Gastrocnemius medialis (tissue), 4 donors: ENCODE results near the gene DUSP1. TPM values are rescaled to one million over a fixed set of nuclear protein-coding genes. Genes with fewer than 3 reads are reported as not detected.
"Not testable (repeated sequence)": the region's sequence is repeated elsewhere in the genome, so short reads cannot be mapped to it uniquely, and the experiment has no call there.

Experiments used
- ATAC-seq, 2 donors: fragments of 150-250 bp; one replicate each; pipeline ENCODE4 v1.9.1; 2016
- DNase-seq, 2 donors: peaks; one replicate each; pipeline ENCODE4 v3.0.0-alpha.2; 2019
- H3K27ac ChIP-seq, 4 donors: fragments of 200-600 bp; sonication (generic); 1 replicate in 1 of 4; 2 replicates in 3 of 4; pipeline ENCODE4 v1.5.1; 2016 to 2018; ENCODE audit warnings: mild to moderate bottlenecking in 2 of 4, moderate library complexity in 1 of 4
- H3K27me3 ChIP-seq, 3 donors: fragments of 200-600 bp; sonication (generic) in 2 of 3; 1 replicate in 1 of 3; 2 replicates in 2 of 3; pipeline versions ENCODE4 v1.5.1 to v1.6.0; 2016 to 2019; ENCODE audit warnings: mild to moderate bottlenecking in 1 of 3, moderate library complexity in 1 of 3
- H3K36me3 ChIP-seq, 2 donors: fragments of 200-600 bp; sonication (generic) in 1 of 2; one replicate each; pipeline ENCODE4 v1.5.1; 2017 to 2018
- H3K4me1 ChIP-seq, 2 donors: fragments of 200-600 bp; sonication (generic) in 1 of 2; one replicate each; pipeline ENCODE4 v1.5.1; 2016 to 2017; ENCODE audit warnings: mild to moderate bottlenecking in 2 of 2
- H3K4me3 ChIP-seq, 4 donors: fragments of 200-600 bp; sonication (generic) in 3 of 4; 1 replicate in 1 of 4; 2 replicates in 3 of 4; pipeline ENCODE4 v1.5.1; 2016 to 2019; ENCODE audit warnings: mild to moderate bottlenecking in 2 of 4
- H3K9me3 ChIP-seq, 3 donors: fragments of 200-600 bp; sonication (generic) in 2 of 3; 1 replicate in 1 of 3; 2 replicates in 2 of 3; pipeline ENCODE4 v1.5.1; 2016 to 2019
- CTCF ChIP-seq, 5 experiments: fragments of 450-650 bp in 3 of 5; fragments of 200-600 bp in 2 of 5; sonication (generic) in 2 of 5; IDR thresholded peaks in 4 of 5; conservative IDR thresholded peaks in 1 of 5; 1 replicate in 4 of 5; 2 replicates in 1 of 5; pipeline ENCODE4 v1.5.1; 2016 to 2019; ENCODE audit warnings: antibody characterized with exemption in 5 of 5, mild to moderate bottlenecking in 3 of 5, moderate library complexity in 3 of 5
- POLR2A ChIP-seq, 2 donors: fragments of 450-650 bp; IDR thresholded peaks; one replicate each; pipeline ENCODE4 v1.6.1; 2017; ENCODE audit warnings: antibody characterized with exemption in 2 of 2, mild to moderate bottlenecking in 2 of 2, moderate library complexity in 2 of 2
- in situ Hi-C, 4 donors: fragments of 200-750 bp; cut with MboI; loops; one replicate each; pipeline versions ENCODE4 v1.15.0 to v1.8.0; 2017; ENCODE audit warnings: low sequenced_read_pairs in 4 of 4
- intact Hi-C: fragments of 100-400 bp; cut with DNase I; formaldehyde crosslinking; loops from one replicate; pipeline ENCODE4 v1.15.1; 2023; ENCODE audit warnings: low total_unique reads
- total RNA-seq, 4 donors: library from RNA; depleted of rRNA; stranded (reverse); fragments of >200 nt; gene quantifications; one replicate each; pipeline versions ENCODE4 v1.1.0 to v1.2.3, GENCODE V29; 2016

The DUSP1 gene
- total RNA-seq, 4 donors from 2014 or later = 345 to 1,004 (median 793) TPM

- Histone ChIP-seq H3K4me3 (no peak overlapping the region), H3K27me3 (no peaks in the 10 kb centered on the region), H3K9me3 (no peaks in the 10 kb centered on the region), H3K27ac (peak overlapping the region; percentile 88 to 92 (median 90)), H3K36me3 (no peaks in the 10 kb centered on the region), H3K4me1 (peaks cover 65 to 69% of the 10 kb centered on the region in 2 donors)
- intact Hi-C loops = no loop called here
- ATAC-seq (no peak), DNase-seq (no peak)
- in situ Hi-C loops = loop anchor here in 1 of 4 donors (10.0 kb wide), 1 partner anchor 74 kb away; no protein-coding TSS in a partner anchor
- TF ChIP-seq POLR2A (IDR thresholded peaks at IDR 0.05) = no peak
- no peak for TF ChIP-seq CTCF (IDR thresholded peaks at IDR 0.05 in 4 of 5, conservative IDR thresholded peaks at IDR 0.05 in 1 of 5)
Observed at GRCh38 chr5:172790496-172790889, 19.5 kb upstream of the DUSP1 start.

DNA sequence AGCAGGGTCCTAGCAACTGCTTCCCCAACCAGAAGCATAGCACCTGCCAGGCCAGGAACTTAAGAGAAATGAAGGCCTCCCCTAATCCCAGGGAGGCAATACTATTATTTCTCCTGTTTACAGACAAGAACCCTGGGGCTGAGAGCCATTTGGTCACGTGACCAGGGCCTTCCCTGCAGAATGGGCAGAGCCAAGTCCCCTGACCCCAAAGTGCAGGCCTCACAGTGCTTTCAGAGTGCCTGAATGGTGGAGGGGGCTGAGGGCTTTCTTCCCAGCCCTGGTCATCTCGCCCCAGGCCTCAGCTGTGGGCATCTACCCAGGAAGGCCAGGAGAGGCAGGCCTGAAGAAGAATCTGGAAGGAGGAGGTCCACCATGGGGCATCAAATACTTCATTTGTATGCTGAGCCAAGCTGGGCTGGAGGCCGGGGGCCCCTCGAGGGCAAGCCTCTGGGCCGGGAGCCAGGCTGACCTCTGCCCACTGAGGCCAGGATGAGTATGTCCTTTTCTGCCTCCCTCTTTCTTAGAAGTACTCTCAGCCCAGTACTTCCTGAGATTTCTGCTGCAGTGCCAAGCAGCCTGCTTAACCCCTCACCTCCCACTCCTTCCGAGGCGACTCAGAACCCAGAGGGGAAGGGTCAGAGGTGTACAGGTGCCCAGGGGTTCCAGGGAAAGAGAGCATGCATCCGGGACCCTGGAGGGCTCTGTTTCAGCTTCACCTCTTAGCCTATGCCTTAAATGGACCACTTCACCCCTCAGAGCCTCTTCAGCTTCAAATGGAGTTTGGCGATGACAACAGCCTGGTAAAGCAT is 18.9 kb upstream of the DUSP1 start:
- no peaks in the 10 kb centered on the region for H3K9me3 ChIP-seq
- intact Hi-C loops (no loop called here), in situ Hi-C loops (loop anchor here in 1 of 4 donors (10.0 kb wide), 1 partner anchor 75 kb away; no protein-coding TSS in a partner anchor)
- DNase-seq (no peak), ATAC-seq (no peak)
- H3K4me3 ChIP-seq = no peak overlapping the region
- H3K36me3 ChIP-seq = no peaks in the 10 kb centered on the region
- peaks cover 61 to 64% of the 10 kb centered on the region in 2 donors for H3K4me1 ChIP-seq
- no peak for TF ChIP-seq CTCF (IDR thresholded peaks at IDR 0.05 in 4 of 5, conservative IDR thresholded peaks at IDR 0.05 in 1 of 5)
- no peak for TF ChIP-seq POLR2A (IDR thresholded peaks at IDR 0.05)
- H3K27me3 ChIP-seq = no peaks in the 10 kb centered on the region
- peak overlapping the region; percentile 88 to 92 (median 90) for H3K27ac ChIP-seq

DNA sequence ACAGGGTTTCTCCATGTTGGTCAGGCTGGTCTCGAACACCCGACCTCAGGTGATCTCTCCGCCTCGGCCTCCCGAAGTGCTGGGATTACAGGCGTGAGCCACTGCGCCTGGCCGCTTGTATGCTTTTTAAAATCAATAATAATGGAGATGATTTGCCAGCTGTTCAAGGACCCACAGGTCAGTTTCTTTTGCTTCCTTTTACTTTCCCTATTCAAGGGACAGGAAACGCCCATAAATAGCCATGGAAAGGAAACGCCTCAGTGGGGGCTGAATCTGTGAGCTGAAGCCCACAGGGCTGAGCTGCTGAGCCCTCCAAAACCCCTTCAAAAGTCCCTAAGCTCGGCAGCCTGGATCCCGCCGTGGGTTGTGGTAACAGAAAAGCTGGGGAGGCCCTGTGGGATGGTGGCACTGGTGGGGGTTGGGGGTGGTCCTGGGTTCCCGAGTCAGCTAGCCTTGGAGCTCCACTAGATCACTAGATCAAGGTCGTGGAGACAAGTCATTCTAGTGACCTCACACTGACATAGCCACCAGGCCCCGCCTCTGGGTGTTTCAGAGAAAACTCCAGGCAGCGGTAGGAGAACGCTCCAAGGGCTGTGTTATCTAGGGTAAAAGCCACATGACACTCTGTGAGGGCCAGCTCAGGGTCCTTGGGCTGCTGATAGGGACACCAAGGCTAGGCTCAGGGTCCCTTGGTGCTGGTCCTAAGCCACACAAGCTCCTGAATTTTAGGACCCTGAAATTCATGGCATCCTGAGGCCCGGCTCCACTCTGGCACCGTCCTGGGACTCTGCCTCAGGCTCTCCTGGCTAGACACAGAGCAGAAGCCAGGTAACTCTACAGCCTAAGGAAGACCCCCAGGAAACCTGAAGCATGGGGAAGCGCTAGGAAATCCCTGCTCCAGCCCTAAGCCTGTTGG is 18.0 kb upstream of the DUSP1 start:
- peak overlapping the region; percentile 88 to 92 (median 90) for H3K27ac ChIP-seq
- peaks cover 52 to 62% of the 10 kb centered on the region in 2 donors for H3K4me1 ChIP-seq
- TF ChIP-seq POLR2A (IDR thresholded peaks at IDR 0.05) (no peak), CTCF (IDR thresholded peaks at IDR 0.05 in 4 of 5, conservative IDR thresholded peaks at IDR 0.05 in 1 of 5) (no peak)
- in situ Hi-C loops (no loop called here), intact Hi-C loops (no loop called here)
- DNase-seq (peak; percentile 29 to 72), ATAC-seq (peak; percentile 18 to 31)
- no peaks in the 10 kb centered on the region for H3K36me3 ChIP-seq
- H3K9me3 ChIP-seq = no peaks in the 10 kb centered on the region
- peak overlapping the region in 1 of 4 donors; percentile 24 for H3K4me3 ChIP-seq
- no peaks in the 10 kb centered on the region for H3K27me3 ChIP-seq

GRCh38 chr5:172787538-172787937 is 16.5 kb upstream of the DUSP1 start:
- in situ Hi-C loops = not testable (repeated sequence)

More at GRCh38 chr5:172787538-172787937, 16.5 kb upstream of the DUSP1 start:
- H3K27me3 ChIP-seq, ATAC-seq, H3K4me3 ChIP-seq, H3K9me3 ChIP-seq, intact Hi-C loops, H3K27ac ChIP-seq, H3K36me3 ChIP-seq: not testable (repeated sequence)
- peak in 1 of 2 donors; percentile 5 for DNase-seq
- H3K4me1 ChIP-seq = peaks cover 37 to 47% of the 10 kb centered on the region in 2 donors
